Endothelial cell (in vitro differentiated cells): ENCODE measurements around the gene ATP1A4. TPM values are rescaled to one million over a fixed set of nuclear protein-coding genes. Genes with fewer than 3 reads are reported as not detected.

Experiments
- DNase-seq: peaks from one replicate; pipeline ENCODE4 v3.0.0; 2021; ENCODE audit warnings: low spot score
- H3K27ac Mint-ChIP-seq: one replicate; pipeline ENCODE4 v1.8.0; 2021; ENCODE audit warnings: mixed read lengths, inconsistent platforms; ENCODE audit not compliant: unreplicated experiment
- H3K27me3 Mint-ChIP-seq: one replicate; pipeline ENCODE4 v1.8.0; 2021; ENCODE audit warnings: mild to moderate bottlenecking, moderate library complexity, mixed read lengths, inconsistent platforms; ENCODE audit not compliant: unreplicated experiment
- H3K36me3 Mint-ChIP-seq: one replicate; pipeline ENCODE4 v1.8.0; 2021; ENCODE audit warnings: mild to moderate bottlenecking, low read depth, mixed read lengths, inconsistent platforms; ENCODE audit not compliant: unreplicated experiment
- H3K4me1 Mint-ChIP-seq: one replicate; pipeline ENCODE4 v1.8.0; 2021; ENCODE audit warnings: mild to moderate bottlenecking, mixed read lengths, inconsistent platforms; ENCODE audit not compliant: unreplicated experiment
- H3K4me3 Mint-ChIP-seq: one replicate; pipeline ENCODE4 v1.8.0; 2021; ENCODE audit warnings: mild to moderate bottlenecking, mixed read lengths, inconsistent platforms; ENCODE audit not compliant: unreplicated experiment
- H3K9me3 Mint-ChIP-seq: one replicate; pipeline ENCODE4 v1.8.0; 2021; ENCODE audit warnings: mixed read lengths, inconsistent platforms; ENCODE audit not compliant: unreplicated experiment
- CTCF ChIP-seq: fragments of 200-600 bp; sonication (generic); IDR thresholded peaks from one replicate; pipeline ENCODE4 v1.5.0; 2021; ENCODE audit warnings: antibody characterized with exemption; ENCODE audit not compliant: unreplicated experiment
- total RNA-seq: library from RNA; stranded (reverse); fragmentation: NEBNext Ultra II Directional; extraction: Animal tissue kit (Norgen Biotek cat#: 25700); gene quantifications from one replicate; pipeline ENCODE4 v1.2.1, GENCODE V29; 2021; ENCODE audit not compliant: unreplicated experiment

The ATP1A4 gene
- total RNA-seq, 1 donor from 2014 or later, result not detected

GRCh38 chr1:160207771-160208556 lies 56.6 kb downstream of the ATP1A4 start:
- Mint-ChIP-seq H3K4me3 (peak overlapping the region; percentile 89), H3K27ac (peak overlapping the region; percentile 95), H3K4me1 (peaks cover 81% of the 10 kb centered on the region), H3K36me3 (peaks cover 56% of the 10 kb centered on the region), H3K27me3 (peaks cover 32% of the 10 kb centered on the region), H3K9me3 (no peaks in the 10 kb centered on the region)
- peak; percentile 60 for DNase-seq
- TF ChIP-seq CTCF, result no peak

GRCh38 chr1:160208557-160209320 lies 57.3 kb downstream of the ATP1A4 start:
- Mint-ChIP-seq H3K4me3 (peak overlapping the region; percentile 89), H3K9me3 (no peaks in the 10 kb centered on the region), H3K27me3 (peaks cover 32% of the 10 kb centered on the region), H3K4me1 (peaks cover 87% of the 10 kb centered on the region), H3K27ac (peak overlapping the region; percentile 95), H3K36me3 (peaks cover 63% of the 10 kb centered on the region)
- no peak for TF ChIP-seq CTCF
- no peak for DNase-seq

- TF ChIP-seq CTCF, result no peak
- Mint-ChIP-seq H3K4me3 (peak overlapping the region; percentile 89), H3K27ac (peak overlapping the region; percentile 95), H3K9me3 (no peaks in the 10 kb centered on the region), H3K4me1 (peaks cover 88% of the 10 kb centered on the region), H3K27me3 (peaks cover 29% of the 10 kb centered on the region), H3K36me3 (peaks cover 71% of the 10 kb centered on the region)
- no peak for DNase-seq
These were observed 58.1 kb downstream of the ATP1A4 start for GRCh38 chr1:160209321-160210046.

- peak overlapping the region; percentile 95 for H3K27ac Mint-ChIP-seq
- peaks cover 28% of the 10 kb centered on the region for H3K27me3 Mint-ChIP-seq
- TF ChIP-seq CTCF, result no peak
- no peaks in the 10 kb centered on the region for H3K9me3 Mint-ChIP-seq
- H3K36me3 Mint-ChIP-seq, result peaks cover 82% of the 10 kb centered on the region
- H3K4me1 Mint-ChIP-seq, result peaks cover 94% of the 10 kb centered on the region
- H3K4me3 Mint-ChIP-seq, result peak overlapping the region; percentile 89
- no peak for DNase-seq
These were observed 59.2 kb downstream of the ATP1A4 start for GRCh38 chr1:160210561-160210960.
